GM23338 (cell line): Measurements from ENCODE around the gene DCBLD2.

Source experiments
- EZH2 ChIP-seq: fragments of 200-600 bp; sonication (generic); IDR thresholded peaks from one replicate; pipeline ENCODE4 v1.8.0; 2017; ENCODE audit warnings: antibody characterized with exemption, mild to moderate bottlenecking, low read depth; ENCODE audit not compliant: unreplicated experiment
- EZH2phosphoT487 ChIP-seq: fragments of 200-600 bp; sonication (generic); IDR thresholded peaks from one replicate; pipeline ENCODE4 v1.8.1; 2018; ENCODE audit warnings: antibody characterized with exemption; ENCODE audit not compliant: unreplicated experiment
- NANOG ChIP-seq: IDR thresholded peaks from 2 replicates; pipeline ENCODE4 v1.6.1; 2016; ENCODE audit warnings: antibody characterized with exemption, borderline replicate concordance
- POLR2AphosphoS5 ChIP-seq: IDR thresholded peaks from 2 replicates; pipeline ENCODE4 v1.6.1; 2016; ENCODE audit warnings: antibody characterized with exemption, low read depth
- ZNF114 ChIP-seq: fragments of 250-450 bp; sonication (Bioruptor Pico); IDR thresholded peaks from 2 replicates; pipeline ENCODE4 v1.5.0; 2020; ENCODE audit warnings: mild to moderate bottlenecking, moderate library complexity
- TF ChIP-seq, protein P1 (sequence below), 2 experiments: fragments of 200-600 bp in 1 of 2; sonication (generic) in 1 of 2; conservative IDR thresholded peaks; 2 replicates each; pipeline versions ENCODE4 v1.5.1 to v1.6.1; 2016 to 2017; ENCODE audit warnings: antibody characterized with exemption in 2 of 2, low read depth in 2 of 2, mild to moderate bottlenecking in 2 of 2, moderate library complexity in 1 of 2
- TF ChIP-seq, protein P2 (sequence below): IDR thresholded peaks from one replicate; pipeline ENCODE4 v1.6.1; 2018; ENCODE audit warnings: antibody characterized with exemption; ENCODE audit not compliant: unreplicated experiment
- TF ChIP-seq, protein P3 (sequence below): fragments of 250-450 bp; sonication (Bioruptor Pico); IDR thresholded peaks from 2 replicates; pipeline ENCODE4 v1.5.0; 2020; ENCODE audit warnings: mild to moderate bottlenecking, moderate library complexity
- TF ChIP-seq, protein P4 (sequence below): IDR thresholded peaks from 2 replicates; pipeline ENCODE4 v1.6.1; 2016; ENCODE audit warnings: antibody characterized with exemption

DNA sequence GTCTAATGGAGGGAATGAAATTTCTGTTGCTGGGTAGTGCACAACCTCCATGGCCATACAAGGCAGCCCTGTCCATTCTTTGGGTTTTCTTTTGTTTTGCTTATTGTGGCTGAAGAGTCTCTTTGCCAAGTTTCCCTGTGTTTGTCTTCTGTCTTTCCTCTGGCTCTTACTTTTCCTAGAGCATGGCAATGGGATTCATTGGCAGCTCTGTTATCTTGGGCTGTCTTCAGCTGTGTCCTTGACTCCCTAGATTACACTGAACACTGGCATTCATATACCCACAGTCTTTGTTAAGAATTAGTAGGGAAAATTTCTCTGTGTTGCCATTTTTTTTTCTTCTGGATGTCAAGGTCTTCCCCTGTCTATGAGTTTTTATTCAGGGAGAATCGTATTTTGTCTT, 16.1 kb upstream of the DCBLD2 start:
- TF ChIP-seq, protein P1, sequence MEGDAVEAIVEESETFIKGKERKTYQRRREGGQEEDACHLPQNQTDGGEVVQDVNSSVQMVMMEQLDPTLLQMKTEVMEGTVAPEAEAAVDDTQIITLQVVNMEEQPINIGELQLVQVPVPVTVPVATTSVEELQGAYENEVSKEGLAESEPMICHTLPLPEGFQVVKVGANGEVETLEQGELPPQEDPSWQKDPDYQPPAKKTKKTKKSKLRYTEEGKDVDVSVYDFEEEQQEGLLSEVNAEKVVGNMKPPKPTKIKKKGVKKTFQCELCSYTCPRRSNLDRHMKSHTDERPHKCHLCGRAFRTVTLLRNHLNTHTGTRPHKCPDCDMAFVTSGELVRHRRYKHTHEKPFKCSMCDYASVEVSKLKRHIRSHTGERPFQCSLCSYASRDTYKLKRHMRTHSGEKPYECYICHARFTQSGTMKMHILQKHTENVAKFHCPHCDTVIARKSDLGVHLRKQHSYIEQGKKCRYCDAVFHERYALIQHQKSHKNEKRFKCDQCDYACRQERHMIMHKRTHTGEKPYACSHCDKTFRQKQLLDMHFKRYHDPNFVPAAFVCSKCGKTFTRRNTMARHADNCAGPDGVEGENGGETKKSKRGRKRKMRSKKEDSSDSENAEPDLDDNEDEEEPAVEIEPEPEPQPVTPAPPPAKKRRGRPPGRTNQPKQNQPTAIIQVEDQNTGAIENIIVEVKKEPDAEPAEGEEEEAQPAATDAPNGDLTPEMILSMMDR (conservative IDR thresholded peaks at IDR 0.05; ENCODE audit: low read depth in 2 of 2) = no peak
- TF ChIP-seq, protein P2, sequence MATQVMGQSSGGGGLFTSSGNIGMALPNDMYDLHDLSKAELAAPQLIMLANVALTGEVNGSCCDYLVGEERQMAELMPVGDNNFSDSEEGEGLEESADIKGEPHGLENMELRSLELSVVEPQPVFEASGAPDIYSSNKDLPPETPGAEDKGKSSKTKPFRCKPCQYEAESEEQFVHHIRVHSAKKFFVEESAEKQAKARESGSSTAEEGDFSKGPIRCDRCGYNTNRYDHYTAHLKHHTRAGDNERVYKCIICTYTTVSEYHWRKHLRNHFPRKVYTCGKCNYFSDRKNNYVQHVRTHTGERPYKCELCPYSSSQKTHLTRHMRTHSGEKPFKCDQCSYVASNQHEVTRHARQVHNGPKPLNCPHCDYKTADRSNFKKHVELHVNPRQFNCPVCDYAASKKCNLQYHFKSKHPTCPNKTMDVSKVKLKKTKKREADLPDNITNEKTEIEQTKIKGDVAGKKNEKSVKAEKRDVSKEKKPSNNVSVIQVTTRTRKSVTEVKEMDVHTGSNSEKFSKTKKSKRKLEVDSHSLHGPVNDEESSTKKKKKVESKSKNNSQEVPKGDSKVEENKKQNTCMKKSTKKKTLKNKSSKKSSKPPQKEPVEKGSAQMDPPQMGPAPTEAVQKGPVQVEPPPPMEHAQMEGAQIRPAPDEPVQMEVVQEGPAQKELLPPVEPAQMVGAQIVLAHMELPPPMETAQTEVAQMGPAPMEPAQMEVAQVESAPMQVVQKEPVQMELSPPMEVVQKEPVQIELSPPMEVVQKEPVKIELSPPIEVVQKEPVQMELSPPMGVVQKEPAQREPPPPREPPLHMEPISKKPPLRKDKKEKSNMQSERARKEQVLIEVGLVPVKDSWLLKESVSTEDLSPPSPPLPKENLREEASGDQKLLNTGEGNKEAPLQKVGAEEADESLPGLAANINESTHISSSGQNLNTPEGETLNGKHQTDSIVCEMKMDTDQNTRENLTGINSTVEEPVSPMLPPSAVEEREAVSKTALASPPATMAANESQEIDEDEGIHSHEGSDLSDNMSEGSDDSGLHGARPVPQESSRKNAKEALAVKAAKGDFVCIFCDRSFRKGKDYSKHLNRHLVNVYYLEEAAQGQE = no peak
- TF ChIP-seq EZH2 = no peak
- no peak for TF ChIP-seq POLR2AphosphoS5
- TF ChIP-seq EZH2phosphoT487 = no peak
- no peak for TF ChIP-seq ZNF114 (CRISPR knock-in tag)
- TF ChIP-seq, protein P3, sequence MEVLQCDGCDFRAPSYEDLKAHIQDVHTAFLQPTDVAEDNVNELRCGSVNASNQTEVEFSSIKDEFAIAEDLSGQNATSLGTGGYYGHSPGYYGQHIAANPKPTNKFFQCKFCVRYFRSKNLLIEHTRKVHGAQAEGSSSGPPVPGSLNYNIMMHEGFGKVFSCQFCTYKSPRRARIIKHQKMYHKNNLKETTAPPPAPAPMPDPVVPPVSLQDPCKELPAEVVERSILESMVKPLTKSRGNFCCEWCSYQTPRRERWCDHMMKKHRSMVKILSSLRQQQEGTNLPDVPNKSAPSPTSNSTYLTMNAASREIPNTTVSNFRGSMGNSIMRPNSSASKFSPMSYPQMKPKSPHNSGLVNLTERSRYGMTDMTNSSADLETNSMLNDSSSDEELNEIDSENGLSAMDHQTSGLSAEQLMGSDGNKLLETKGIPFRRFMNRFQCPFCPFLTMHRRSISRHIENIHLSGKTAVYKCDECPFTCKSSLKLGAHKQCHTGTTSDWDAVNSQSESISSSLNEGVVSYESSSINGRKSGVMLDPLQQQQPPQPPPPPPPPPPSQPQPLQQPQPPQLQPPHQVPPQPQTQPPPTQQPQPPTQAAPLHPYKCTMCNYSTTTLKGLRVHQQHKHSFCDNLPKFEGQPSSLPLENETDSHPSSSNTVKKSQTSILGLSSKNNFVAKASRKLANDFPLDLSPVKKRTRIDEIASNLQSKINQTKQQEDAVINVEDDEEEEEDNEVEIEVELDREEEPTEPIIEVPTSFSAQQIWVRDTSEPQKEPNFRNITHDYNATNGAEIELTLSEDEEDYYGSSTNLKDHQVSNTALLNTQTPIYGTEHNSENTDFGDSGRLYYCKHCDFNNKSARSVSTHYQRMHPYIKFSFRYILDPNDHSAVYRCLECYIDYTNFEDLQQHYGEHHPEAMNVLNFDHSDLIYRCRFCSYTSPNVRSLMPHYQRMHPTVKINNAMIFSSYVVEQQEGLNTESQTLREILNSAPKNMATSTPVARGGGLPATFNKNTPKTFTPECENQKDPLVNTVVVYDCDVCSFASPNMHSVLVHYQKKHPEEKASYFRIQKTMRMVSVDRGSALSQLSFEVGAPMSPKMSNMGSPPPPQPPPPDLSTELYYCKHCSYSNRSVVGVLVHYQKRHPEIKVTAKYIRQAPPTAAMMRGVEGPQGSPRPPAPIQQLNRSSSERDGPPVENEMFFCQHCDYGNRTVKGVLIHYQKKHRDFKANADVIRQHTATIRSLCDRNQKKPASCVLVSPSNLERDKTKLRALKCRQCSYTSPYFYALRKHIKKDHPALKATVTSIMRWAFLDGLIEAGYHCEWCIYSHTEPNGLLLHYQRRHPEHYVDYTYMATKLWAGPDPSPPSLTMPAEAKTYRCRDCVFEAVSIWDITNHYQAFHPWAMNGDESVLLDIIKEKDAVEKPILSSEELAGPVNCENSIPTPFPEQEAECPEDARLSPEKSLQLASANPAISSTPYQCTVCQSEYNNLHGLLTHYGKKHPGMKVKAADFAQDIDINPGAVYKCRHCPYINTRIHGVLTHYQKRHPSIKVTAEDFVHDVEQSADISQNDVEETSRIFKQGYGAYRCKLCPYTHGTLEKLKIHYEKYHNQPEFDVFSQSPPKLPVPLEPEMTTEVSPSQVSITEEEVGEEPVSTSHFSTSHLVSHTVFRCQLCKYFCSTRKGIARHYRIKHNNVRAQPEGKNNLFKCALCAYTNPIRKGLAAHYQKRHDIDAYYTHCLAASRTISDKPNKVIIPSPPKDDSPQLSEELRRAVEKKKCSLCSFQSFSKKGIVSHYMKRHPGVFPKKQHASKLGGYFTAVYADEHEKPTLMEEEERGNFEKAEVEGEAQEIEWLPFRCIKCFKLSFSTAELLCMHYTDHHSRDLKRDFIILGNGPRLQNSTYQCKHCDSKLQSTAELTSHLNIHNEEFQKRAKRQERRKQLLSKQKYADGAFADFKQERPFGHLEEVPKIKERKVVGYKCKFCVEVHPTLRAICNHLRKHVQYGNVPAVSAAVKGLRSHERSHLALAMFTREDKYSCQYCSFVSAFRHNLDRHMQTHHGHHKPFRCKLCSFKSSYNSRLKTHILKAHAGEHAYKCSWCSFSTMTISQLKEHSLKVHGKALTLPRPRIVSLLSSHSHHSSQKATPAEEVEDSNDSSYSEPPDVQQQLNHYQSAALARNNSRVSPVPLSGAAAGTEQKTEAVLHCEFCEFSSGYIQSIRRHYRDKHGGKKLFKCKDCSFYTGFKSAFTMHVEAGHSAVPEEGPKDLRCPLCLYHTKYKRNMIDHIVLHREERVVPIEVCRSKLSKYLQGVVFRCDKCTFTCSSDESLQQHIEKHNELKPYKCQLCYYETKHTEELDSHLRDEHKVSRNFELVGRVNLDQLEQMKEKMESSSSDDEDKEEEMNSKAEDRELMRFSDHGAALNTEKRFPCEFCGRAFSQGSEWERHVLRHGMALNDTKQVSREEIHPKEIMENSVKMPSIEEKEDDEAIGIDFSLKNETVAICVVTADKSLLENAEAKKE = no peak
- no peak for TF ChIP-seq NANOG
- TF ChIP-seq, protein P4, sequence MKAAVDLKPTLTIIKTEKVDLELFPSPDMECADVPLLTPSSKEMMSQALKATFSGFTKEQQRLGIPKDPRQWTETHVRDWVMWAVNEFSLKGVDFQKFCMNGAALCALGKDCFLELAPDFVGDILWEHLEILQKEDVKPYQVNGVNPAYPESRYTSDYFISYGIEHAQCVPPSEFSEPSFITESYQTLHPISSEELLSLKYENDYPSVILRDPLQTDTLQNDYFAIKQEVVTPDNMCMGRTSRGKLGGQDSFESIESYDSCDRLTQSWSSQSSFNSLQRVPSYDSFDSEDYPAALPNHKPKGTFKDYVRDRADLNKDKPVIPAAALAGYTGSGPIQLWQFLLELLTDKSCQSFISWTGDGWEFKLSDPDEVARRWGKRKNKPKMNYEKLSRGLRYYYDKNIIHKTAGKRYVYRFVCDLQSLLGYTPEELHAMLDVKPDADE = no peak
